Cortex of kidney (tissue), 1 donor: ENCODE results near the gene CALML5.
"Not testable (repeated sequence)": the region's sequence is repeated elsewhere in the genome, so short reads cannot be mapped to it uniquely, and the experiment has no call there.

Experiments
- DNase-seq: peaks from one replicate; lab custom pipeline; 2025; lab: John Stamatoyannopoulos, UW

Gene CALML5

GRCh38 chr10:5481121-5481520 is 18.2 kb downstream of the CALML5 start:
- no peak for DNase-seq

GRCh38 chr10:5480162-5480941 is 19.0 kb downstream of the CALML5 start:
- DNase-seq: no peak

GRCh38 chr10:5479481-5480161 is 19.7 kb downstream of the CALML5 start:
- no peak for DNase-seq

- no peak for DNase-seq
Measured at GRCh38 chr10:5478694-5479305, 20.6 kb downstream of the CALML5 start.

GRCh38 chr10:5477948-5478693 is 21.2 kb downstream of the CALML5 start:
- no peak for DNase-seq

GRCh38 chr10:5476918-5477525 is 22.3 kb downstream of the CALML5 start:
- no peak for DNase-seq

GRCh38 chr10:5475974-5476807 is 23.2 kb downstream of the CALML5 start:
- not testable (repeated sequence) for DNase-seq

- DNase-seq: not testable (repeated sequence)
Measured at GRCh38 chr10:5475088-5475487, 24.3 kb downstream of the CALML5 start.

GRCh38 chr10:5474642-5475041 is 24.7 kb downstream of the CALML5 start:
- DNase-seq: not testable (repeated sequence)

GRCh38 chr10:5470062-5470751 is 29.2 kb downstream of the CALML5 start:
- DNase-seq: no peak

- DNase-seq: no peak
Measured at GRCh38 chr10:5469353-5470061, 29.9 kb downstream of the CALML5 start.

GRCh38 chr10:5468262-5469106 is 30.9 kb downstream of the CALML5 start:
- no peak for DNase-seq

- no peak for DNase-seq
Measured at GRCh38 chr10:5467634-5468255, 31.6 kb downstream of the CALML5 start.

GRCh38 chr10:5467207-5467535 is 32.2 kb downstream of the CALML5 start:
- no peak for DNase-seq

GRCh38 chr10:5466451-5467206 is 32.7 kb downstream of the CALML5 start:
- DNase-seq: no peak

GRCh38 chr10:5465976-5466450 is 33.4 kb downstream of the CALML5 start:
- DNase-seq: no peak

GRCh38 chr10:5464546-5464945 is 34.8 kb downstream of the CALML5 start:
- no peak for DNase-seq
